HepG2 (cell line): ENCODE measurements around the gene REP15. TPM values are rescaled to one million over a fixed set of nuclear protein-coding genes. Genes with fewer than 3 reads are reported as not detected.

Source experiments
- ARID5B ChIP-seq: IDR thresholded peaks from 2 replicates; pipeline ENCODE4 v1.4.0; 2020; ENCODE audit warnings: mild to moderate bottlenecking, missing genetic modification reagents
- ATF2 ChIP-seq: sonication (generic); formaldehyde crosslinking; IDR thresholded peaks from 2 replicates; pipeline ENCODE4 v1.4.0; 2020; ENCODE audit warnings: missing genetic modification reagents
- BRCA1 ChIP-seq: sonication (generic); formaldehyde crosslinking; IDR thresholded peaks from 2 replicates; pipeline ENCODE4 v1.4.0; 2020; ENCODE audit warnings: missing genetic modification reagents
- DPF2 ChIP-seq: sonication (generic); formaldehyde crosslinking; IDR thresholded peaks from 2 replicates; pipeline ENCODE4 v1.4.0; 2020; ENCODE audit warnings: mild to moderate bottlenecking, low read depth, missing genetic modification reagents, borderline replicate concordance
- KDM2A ChIP-seq: sonication (generic); formaldehyde crosslinking; IDR thresholded peaks from 2 replicates; pipeline ENCODE4 v1.4.0; 2020; ENCODE audit warnings: low read depth, missing genetic modification reagents, borderline replicate concordance
- NAIF1 ChIP-seq: sonication (generic); formaldehyde crosslinking; IDR thresholded peaks from 2 replicates; pipeline ENCODE4 v1.5.0; 2020; ENCODE audit warnings: mild to moderate bottlenecking, missing genetic modification reagents, borderline replicate concordance
- NFKB2 ChIP-seq: sonication (generic); formaldehyde crosslinking; IDR thresholded peaks from 2 replicates; pipeline ENCODE4 v1.4.0; 2020; ENCODE audit warnings: missing genetic modification reagents, borderline replicate concordance
- NR2C2 ChIP-seq: sonication (generic); formaldehyde crosslinking; IDR thresholded peaks from 2 replicates; pipeline ENCODE4 v1.4.0; 2020; ENCODE audit warnings: missing genetic modification reagents, mild to moderate bottlenecking, moderate library complexity, borderline replicate concordance
- POLR2AphosphoS5 ChIP-seq: IDR thresholded peaks from 2 replicates; pipeline ENCODE4 v1.6.1; 2012; ENCODE audit warnings: low read depth, low read length
- SALL1 ChIP-seq: sonication (generic); formaldehyde crosslinking; IDR thresholded peaks from 2 replicates; pipeline ENCODE4 v1.8.0; 2022; ENCODE audit warnings: mild to moderate bottlenecking, missing genetic modification reagents
- SOX5 ChIP-seq: IDR thresholded peaks from 2 replicates; pipeline ENCODE4 v1.6.1; 2016; ENCODE audit warnings: borderline replicate concordance
- TAF1 ChIP-seq: sonication (generic); formaldehyde crosslinking; IDR thresholded peaks from 2 replicates; pipeline ENCODE4 v1.4.0; 2020; ENCODE audit warnings: missing genetic modification reagents
- ZFP91 ChIP-seq: sonication (generic); formaldehyde crosslinking; IDR thresholded peaks from 2 replicates; pipeline ENCODE4 v1.9.0; 2022; ENCODE audit warnings: missing genetic modification reagents, mild to moderate bottlenecking, borderline replicate concordance
- ZNF331 ChIP-seq: sonication (generic); formaldehyde crosslinking; IDR thresholded peaks from 2 replicates; pipeline ENCODE4 v1.4.0; 2020; ENCODE audit warnings: missing genetic modification reagents
- polyA plus RNA-seq, 8 experiments: library from polyadenylated mRNA; depleted of rRNA in 3 of 8; stranded (reverse) in 7 of 8; unstranded in 1 of 8; fragments of >200 nt; fragmentation: Illumina TruSeq in 4 of 8; extraction: Trizol in 4 of 8; gene quantifications; 2 replicates each; pipeline versions ENCODE4 v1.2.1 to v1.2.3, GENCODE V29; 2011 to 2016; ENCODE audit warnings: low read depth in 4 of 8, missing spikeins in 1 of 8, mixed read lengths in 1 of 8; ENCODE audit not compliant: insufficient read depth in 1 of 8
- total RNA-seq, 5 experiments: library from RNA; depleted of rRNA; stranded (reverse); fragments of >200 nt; fragmentation: Illumina TruSeq; extraction: Trizol; gene quantifications; 2 replicates each; pipeline ENCODE4 v1.2.3, GENCODE V29; 2016; ENCODE audit warnings: low read depth in 1 of 5

REP15 gene
- total and polyA plus RNA-seq, 2 of the 13 experiments (the other 11 are each of a cell fraction or from before 2014, with no cell fraction given) = 0.12 to 0.64 TPM

GRCh38 chr12:27705263-27705662 lies 9.0 kb downstream of the REP15 start (continued):
- peak; percentile 79; the same call in 1 of the 2 replicates for TF ChIP-seq ZNF331 (CRISPR knock-in tag)
- TF ChIP-seq ARID5B (CRISPR knock-in tag) = peak; percentile 60
- no peak for TF ChIP-seq BRCA1
- peak; percentile 71; the same call in 1 of the 2 replicates for TF ChIP-seq ZFP91 (CRISPR knock-in tag)
- TF ChIP-seq SOX5 (CRISPR knock-in tag) = peak; percentile 16; the same call in 1 of the 2 replicates
- peak; percentile 81 for TF ChIP-seq SALL1 (CRISPR knock-in tag)
- peak; percentile 43; the same call in 1 of the 2 replicates for TF ChIP-seq NFKB2 (CRISPR knock-in tag)
- peak; percentile 40; the same call in 1 of the 2 replicates for TF ChIP-seq KDM2A (CRISPR knock-in tag)
- peak; percentile 24; the same call in 1 of the 2 replicates for TF ChIP-seq ATF2
- TF ChIP-seq DPF2 (CRISPR knock-in tag) = peak; percentile 61; the same call in 1 of the 2 replicates
- TF ChIP-seq NAIF1 (CRISPR knock-in tag) = no peak
- peak; percentile 81 for TF ChIP-seq POLR2AphosphoS5
- TF ChIP-seq NR2C2 = peak; percentile 20; the same call in 1 of the 2 replicates
- TF ChIP-seq TAF1 (CRISPR knock-in tag) = peak; percentile 51; the same call in 1 of the 2 replicates
